ENCODE data around the gene AHNAK2.
"Not testable (repeated sequence)": the region's sequence is repeated elsewhere in the genome, so short reads cannot be mapped to it uniquely, and the experiment has no call there.

The AHNAK2 gene

GRCh38 chr14:104977681-104978653 is at the start of gene AHNAK2:
AHNAK2 (minus strand) TSS chr14:104978374; CDS start chr14:104978237, 137 bp downstream.
- FAIRE-seq, result no peak

GRCh38 chr14:105027718-105028117 is 49.5 kb upstream of the AHNAK2 start:
- FAIRE-seq, result not testable (repeated sequence)

GRCh38 chr14:105026802-105027563 is 48.8 kb upstream of the AHNAK2 start:
- no peak for FAIRE-seq

GRCh38 chr14:105026033-105026785 is 48.0 kb upstream of the AHNAK2 start:
- no peak for FAIRE-seq

GRCh38 chr14:105025429-105025828 is 47.3 kb upstream of the AHNAK2 start:
- no peak for FAIRE-seq

- FAIRE-seq, result no peak
Measured at GRCh38 chr14:105023791-105024480, 45.8 kb upstream of the AHNAK2 start.

GRCh38 chr14:105023144-105023543 is 45.0 kb upstream of the AHNAK2 start:
- FAIRE-seq, result no peak

GRCh38 chr14:105022276-105022670 is 44.1 kb upstream of the AHNAK2 start:
- no peak for FAIRE-seq

GRCh38 chr14:105021656-105022275 is 43.6 kb upstream of the AHNAK2 start:
- no peak for FAIRE-seq

GRCh38 chr14:105020815-105021655 is 42.9 kb upstream of the AHNAK2 start, which contains the start of gene CDCA4:
CDCA4 (minus strand) TSS chr14:105021083; CDS start chr14:105011929, 9,154 bp downstream.
- no peak for FAIRE-seq

- no peak for FAIRE-seq
Measured at GRCh38 chr14:105019861-105020814, 42.0 kb upstream of the AHNAK2 start.

GRCh38 chr14:105018414-105018813 is 40.2 kb upstream of the AHNAK2 start:
- FAIRE-seq, result no peak

GRCh38 chr14:105015905-105016304 is 37.7 kb upstream of the AHNAK2 start:
- FAIRE-seq, result no peak

GRCh38 chr14:105015242-105015641 is 37.1 kb upstream of the AHNAK2 start:
- FAIRE-seq, result no peak

GRCh38 chr14:105014631-105015030 is 36.5 kb upstream of the AHNAK2 start:
- FAIRE-seq, result no peak

GRCh38 chr14:105014032-105014431 is 35.9 kb upstream of the AHNAK2 start:
- no peak for FAIRE-seq

GRCh38 chr14:105013150-105013785 is 35.1 kb upstream of the AHNAK2 start:
- FAIRE-seq, result no peak

- no peak for FAIRE-seq
Measured at GRCh38 chr14:105012171-105012985, 34.2 kb upstream of the AHNAK2 start.

Measured in colon (tissue), 2 donors.